ENCODE measurements around the gene PRPF40A.

- no peak for TF ChIP-seq POLR2A (IDR thresholded peaks at IDR 0.05; ENCODE audit: low read length)
- TF ChIP-seq GATA1 (IDR thresholded peaks at IDR 0.05; ENCODE audit: low read depth, low read length), result no peak
Measured at GRCh38 chr2:152609154-152609553, 108.1 kb downstream of the PRPF40A start.

Data from erythroblast (primary cell).